ENCODE results near the gene EXOC4.

- TF ChIP-seq CTCF (IDR thresholded peaks at IDR 0.05 in 4 of 5, conservative IDR thresholded peaks at IDR 0.05 in 1 of 5), result no peak
- TF ChIP-seq POLR2A (IDR thresholded peaks at IDR 0.05), result no peak
Observed at GRCh38 chr7:133428326-133428725, 175.4 kb downstream of the EXOC4 start.

All from gastrocnemius medialis (tissue), 4 donors.